Measurements from ENCODE around the gene TBC1D2. TPM values are rescaled to one million over a fixed set of nuclear protein-coding genes. Genes with fewer than 3 reads are reported as not detected.

TBC1D2 gene
- total and polyA plus RNA-seq, 4 donors, result 2.8 to 5.1 (median 3.7) TPM

DNA sequence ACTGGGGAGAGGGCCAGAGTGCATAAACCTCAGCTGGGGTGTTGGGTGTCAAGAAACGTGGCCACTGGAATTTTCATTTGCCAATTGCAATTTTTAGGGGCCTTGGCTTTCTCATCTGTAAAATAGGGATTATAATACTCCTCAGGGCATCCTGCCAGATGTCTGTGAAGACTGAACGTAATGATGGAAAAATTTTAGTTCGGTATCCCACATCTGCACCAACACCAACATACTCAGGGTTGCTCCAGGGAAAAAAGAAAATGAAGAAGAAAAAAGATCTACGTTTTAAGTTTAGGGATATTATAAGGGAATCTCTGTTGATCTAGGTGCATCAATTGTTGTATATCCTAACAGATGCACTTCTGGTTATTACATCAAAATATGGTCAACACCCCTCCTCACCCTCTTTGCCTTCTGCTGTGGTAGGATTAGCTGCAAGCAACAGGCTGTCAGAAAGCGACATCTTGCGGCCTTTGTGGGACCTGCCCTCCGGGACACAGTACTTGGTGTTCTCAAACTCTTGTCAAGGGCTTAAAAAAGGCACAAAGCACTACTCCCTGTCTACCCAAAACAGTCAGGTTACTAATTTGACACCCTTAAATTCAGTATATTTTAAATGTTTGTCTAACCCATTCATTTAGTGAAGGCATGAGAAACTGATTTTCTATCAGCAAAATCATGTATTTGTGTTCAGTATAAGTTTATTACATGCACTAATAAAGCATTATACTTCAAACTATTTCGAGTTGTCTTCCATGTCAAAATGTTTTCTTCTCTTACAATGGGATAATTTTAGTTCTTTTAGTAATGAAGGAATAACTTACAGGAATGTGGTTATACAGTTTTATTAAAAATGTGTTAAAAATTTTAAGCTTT is 8.3 kb upstream of the TBC1D2 start:
- Histone ChIP-seq H3K27ac (ENCODE audit: low read depth in 1 of 2, low read length in 2 of 2) (no peak overlapping the region), H3K9ac (ENCODE audit: low read depth in 1 of 2, low read length in 2 of 2) (no peak overlapping the region), H3K4me3 (ENCODE audit: low read depth in 1 of 3, low read length in 3 of 3) (no peak overlapping the region), H3K27me3 (ENCODE audit: control insufficient read depth in 4 of 4, insufficient read depth in 4 of 4, low read length in 3 of 4) (no peaks in the 10 kb centered on the region), H3K36me3 (ENCODE audit: control insufficient read depth in 4 of 4, insufficient read depth in 3 of 4, low read depth in 1 of 4, low read length in 3 of 4) (no peaks in the 10 kb centered on the region), H3K9me3 (ENCODE audit: control insufficient read depth in 4 of 4, low read length in 3 of 4) (no peaks in the 10 kb centered on the region), H3K4me1 (ENCODE audit: control insufficient read depth in 4 of 4, insufficient read depth in 4 of 4, low read length in 3 of 4) (no peaks in the 10 kb centered on the region)
- TF ChIP-seq, protein P1, sequence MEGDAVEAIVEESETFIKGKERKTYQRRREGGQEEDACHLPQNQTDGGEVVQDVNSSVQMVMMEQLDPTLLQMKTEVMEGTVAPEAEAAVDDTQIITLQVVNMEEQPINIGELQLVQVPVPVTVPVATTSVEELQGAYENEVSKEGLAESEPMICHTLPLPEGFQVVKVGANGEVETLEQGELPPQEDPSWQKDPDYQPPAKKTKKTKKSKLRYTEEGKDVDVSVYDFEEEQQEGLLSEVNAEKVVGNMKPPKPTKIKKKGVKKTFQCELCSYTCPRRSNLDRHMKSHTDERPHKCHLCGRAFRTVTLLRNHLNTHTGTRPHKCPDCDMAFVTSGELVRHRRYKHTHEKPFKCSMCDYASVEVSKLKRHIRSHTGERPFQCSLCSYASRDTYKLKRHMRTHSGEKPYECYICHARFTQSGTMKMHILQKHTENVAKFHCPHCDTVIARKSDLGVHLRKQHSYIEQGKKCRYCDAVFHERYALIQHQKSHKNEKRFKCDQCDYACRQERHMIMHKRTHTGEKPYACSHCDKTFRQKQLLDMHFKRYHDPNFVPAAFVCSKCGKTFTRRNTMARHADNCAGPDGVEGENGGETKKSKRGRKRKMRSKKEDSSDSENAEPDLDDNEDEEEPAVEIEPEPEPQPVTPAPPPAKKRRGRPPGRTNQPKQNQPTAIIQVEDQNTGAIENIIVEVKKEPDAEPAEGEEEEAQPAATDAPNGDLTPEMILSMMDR (IDR thresholded peaks at IDR 0.05; ENCODE audit: low read depth, low read length, missing input control), result peak; percentile 93
- TF ChIP-seq RAD21 (IDR thresholded peaks at IDR 0.05), result peak; percentile 99 to 100
- TF ChIP-seq HNF4A (conservative IDR thresholded peaks at IDR 0.05), result peak in 1 of 2 donors; percentile 12
- no peak for TF ChIP-seq YY1 (IDR thresholded peaks at IDR 0.05)
- WGBS, result 34% methylated on average over 8 of the region's 8 CpGs
- DNase-seq (ENCODE audit: low spot score), result peak; percentile 77

DNA sequence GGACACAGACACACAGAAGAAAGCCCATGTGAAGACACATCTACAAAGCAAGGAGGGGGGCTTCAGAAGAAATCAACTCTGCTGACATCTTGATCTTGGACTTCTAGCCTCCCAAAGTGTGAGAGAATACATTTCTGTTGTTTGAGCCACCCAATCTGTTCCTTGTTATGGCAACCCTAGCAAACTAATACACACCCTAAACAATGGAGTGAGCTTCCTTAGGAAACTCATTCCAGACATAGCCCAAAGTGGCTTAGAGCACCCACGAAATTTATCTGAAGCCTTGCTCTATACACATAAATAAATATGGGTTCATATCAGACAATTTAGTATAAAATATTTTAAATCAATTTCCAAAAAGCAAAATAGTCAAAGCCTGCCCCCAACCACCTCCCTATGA is 7.6 kb upstream of the TBC1D2 start:
- 87% methylated on average over 1 of the region's 1 CpG for WGBS
- no peaks in the 10 kb centered on the region for H3K9me3 ChIP-seq (ENCODE audit: control insufficient read depth in 4 of 4, low read length in 3 of 4)
- H3K36me3 ChIP-seq (ENCODE audit: control insufficient read depth in 4 of 4, insufficient read depth in 3 of 4, low read depth in 1 of 4, low read length in 3 of 4), result no peaks in the 10 kb centered on the region
- H3K4me3 ChIP-seq (ENCODE audit: low read depth in 1 of 3, low read length in 3 of 3), result no peak overlapping the region
- H3K27ac ChIP-seq (ENCODE audit: low read depth in 1 of 2, low read length in 2 of 2), result no peak overlapping the region
- no peak for TF ChIP-seq YY1 (IDR thresholded peaks at IDR 0.05)
- no peak for TF ChIP-seq HNF4G (IDR thresholded peaks at IDR 0.05)
- TF ChIP-seq NR2F2 (IDR thresholded peaks at IDR 0.05), result no peak
- TF ChIP-seq, protein P2, sequence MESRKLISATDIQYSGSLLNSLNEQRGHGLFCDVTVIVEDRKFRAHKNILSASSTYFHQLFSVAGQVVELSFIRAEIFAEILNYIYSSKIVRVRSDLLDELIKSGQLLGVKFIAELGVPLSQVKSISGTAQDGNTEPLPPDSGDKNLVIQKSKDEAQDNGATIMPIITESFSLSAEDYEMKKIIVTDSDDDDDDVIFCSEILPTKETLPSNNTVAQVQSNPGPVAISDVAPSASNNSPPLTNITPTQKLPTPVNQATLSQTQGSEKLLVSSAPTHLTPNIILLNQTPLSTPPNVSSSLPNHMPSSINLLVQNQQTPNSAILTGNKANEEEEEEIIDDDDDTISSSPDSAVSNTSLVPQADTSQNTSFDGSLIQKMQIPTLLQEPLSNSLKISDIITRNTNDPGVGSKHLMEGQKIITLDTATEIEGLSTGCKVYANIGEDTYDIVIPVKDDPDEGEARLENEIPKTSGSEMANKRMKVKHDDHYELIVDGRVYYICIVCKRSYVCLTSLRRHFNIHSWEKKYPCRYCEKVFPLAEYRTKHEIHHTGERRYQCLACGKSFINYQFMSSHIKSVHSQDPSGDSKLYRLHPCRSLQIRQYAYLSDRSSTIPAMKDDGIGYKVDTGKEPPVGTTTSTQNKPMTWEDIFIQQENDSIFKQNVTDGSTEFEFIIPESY (IDR thresholded peaks at IDR 0.05), result no peak
- no peak for TF ChIP-seq RAD21 (IDR thresholded peaks at IDR 0.05)
- no peak for TF ChIP-seq GABPA (IDR thresholded peaks at IDR 0.05 in 1 of 2, conservative IDR thresholded peaks at IDR 0.05 in 1 of 2)
- TF ChIP-seq EGR1 (IDR thresholded peaks at IDR 0.05; ENCODE audit: low read depth in 2 of 2), result no peak
- TF ChIP-seq, protein P1 (IDR thresholded peaks at IDR 0.05; ENCODE audit: low read depth, low read length, missing input control), result no peak
- TF ChIP-seq TAF1 (conservative IDR thresholded peaks at IDR 0.05), result no peak
- TF ChIP-seq, protein P3, sequence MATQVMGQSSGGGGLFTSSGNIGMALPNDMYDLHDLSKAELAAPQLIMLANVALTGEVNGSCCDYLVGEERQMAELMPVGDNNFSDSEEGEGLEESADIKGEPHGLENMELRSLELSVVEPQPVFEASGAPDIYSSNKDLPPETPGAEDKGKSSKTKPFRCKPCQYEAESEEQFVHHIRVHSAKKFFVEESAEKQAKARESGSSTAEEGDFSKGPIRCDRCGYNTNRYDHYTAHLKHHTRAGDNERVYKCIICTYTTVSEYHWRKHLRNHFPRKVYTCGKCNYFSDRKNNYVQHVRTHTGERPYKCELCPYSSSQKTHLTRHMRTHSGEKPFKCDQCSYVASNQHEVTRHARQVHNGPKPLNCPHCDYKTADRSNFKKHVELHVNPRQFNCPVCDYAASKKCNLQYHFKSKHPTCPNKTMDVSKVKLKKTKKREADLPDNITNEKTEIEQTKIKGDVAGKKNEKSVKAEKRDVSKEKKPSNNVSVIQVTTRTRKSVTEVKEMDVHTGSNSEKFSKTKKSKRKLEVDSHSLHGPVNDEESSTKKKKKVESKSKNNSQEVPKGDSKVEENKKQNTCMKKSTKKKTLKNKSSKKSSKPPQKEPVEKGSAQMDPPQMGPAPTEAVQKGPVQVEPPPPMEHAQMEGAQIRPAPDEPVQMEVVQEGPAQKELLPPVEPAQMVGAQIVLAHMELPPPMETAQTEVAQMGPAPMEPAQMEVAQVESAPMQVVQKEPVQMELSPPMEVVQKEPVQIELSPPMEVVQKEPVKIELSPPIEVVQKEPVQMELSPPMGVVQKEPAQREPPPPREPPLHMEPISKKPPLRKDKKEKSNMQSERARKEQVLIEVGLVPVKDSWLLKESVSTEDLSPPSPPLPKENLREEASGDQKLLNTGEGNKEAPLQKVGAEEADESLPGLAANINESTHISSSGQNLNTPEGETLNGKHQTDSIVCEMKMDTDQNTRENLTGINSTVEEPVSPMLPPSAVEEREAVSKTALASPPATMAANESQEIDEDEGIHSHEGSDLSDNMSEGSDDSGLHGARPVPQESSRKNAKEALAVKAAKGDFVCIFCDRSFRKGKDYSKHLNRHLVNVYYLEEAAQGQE (IDR thresholded peaks at IDR 0.05), result no peak
- TF ChIP-seq FOXA2 (IDR thresholded peaks at IDR 0.05), result no peak
- TF ChIP-seq HNF4A (conservative IDR thresholded peaks at IDR 0.05), result no peak
- TF ChIP-seq, protein P4, sequence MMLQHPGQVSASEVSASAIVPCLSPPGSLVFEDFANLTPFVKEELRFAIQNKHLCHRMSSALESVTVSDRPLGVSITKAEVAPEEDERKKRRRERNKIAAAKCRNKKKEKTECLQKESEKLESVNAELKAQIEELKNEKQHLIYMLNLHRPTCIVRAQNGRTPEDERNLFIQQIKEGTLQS (IDR thresholded peaks at IDR 0.05), result no peak
- TF ChIP-seq, protein P5, sequence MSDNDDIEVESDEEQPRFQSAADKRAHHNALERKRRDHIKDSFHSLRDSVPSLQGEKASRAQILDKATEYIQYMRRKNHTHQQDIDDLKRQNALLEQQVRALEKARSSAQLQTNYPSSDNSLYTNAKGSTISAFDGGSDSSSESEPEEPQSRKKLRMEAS (IDR thresholded peaks at IDR 0.05), result no peak
- no peak for TF ChIP-seq FOXA1 (IDR thresholded peaks at IDR 0.05)
- TF ChIP-seq RXRA (IDR thresholded peaks at IDR 0.05), result no peak
- TF ChIP-seq SP1 (IDR thresholded peaks at IDR 0.05), result no peak
- no peak for TF ChIP-seq JUND (IDR thresholded peaks at IDR 0.05)
- no peaks in the 10 kb centered on the region for H3K27me3 ChIP-seq (ENCODE audit: control insufficient read depth in 4 of 4, insufficient read depth in 4 of 4, low read length in 3 of 4)
- H3K9ac ChIP-seq (ENCODE audit: low read depth in 1 of 2, low read length in 2 of 2), result no peak overlapping the region
- no peaks in the 10 kb centered on the region for H3K4me1 ChIP-seq (ENCODE audit: control insufficient read depth in 4 of 4, insufficient read depth in 4 of 4, low read length in 3 of 4)
- DNase-seq (ENCODE audit: low spot score), result no peak

Data from liver (tissue), 9 donors.